Measurements from ENCODE around the gene MDP1. TPM values are rescaled to one million over a fixed set of nuclear protein-coding genes. Genes with fewer than 3 reads are reported as not detected.

Gene MDP1
- total RNA-seq, 1 experiment from 2014 or later = 12.6 TPM

GRCh38 chr14:24188251-24189058 is 27.4 kb downstream of the MDP1 start, which contains the start of gene IPO4 (continued):
- TF ChIP-seq ATF2 (CRISPR knock-in tag; IDR thresholded peaks at IDR 0.05; ENCODE audit: borderline replicate concordance, low read depth) (no peak), ATF6 (CRISPR knock-in tag; IDR thresholded peaks at IDR 0.05) (no peak), ZNF121 (CRISPR knock-in tag; IDR thresholded peaks at IDR 0.05) (no peak), FOXP4 (CRISPR knock-in tag; IDR thresholded peaks at IDR 0.05) (0 out of 2 replicates have a peak, but pooled peaks have one; percentile 52), E2F5 (CRISPR knock-in tag; IDR thresholded peaks at IDR 0.05) (peak; percentile 83; the same call in 1 of the 2 replicates), ZSCAN18 (CRISPR knock-in tag; IDR thresholded peaks at IDR 0.05) (no peak), GTF2I (CRISPR knock-in tag; conservative IDR thresholded peaks at IDR 0.05) (no peak), MXD4 (CRISPR knock-in tag; IDR thresholded peaks at IDR 0.05; ENCODE audit: borderline replicate concordance) (no peak), ETV6 (CRISPR knock-in tag; IDR thresholded peaks at IDR 0.05) (peak; percentile 47; the same call in 1 of the 2 replicates), SOX15 (CRISPR knock-in tag; IDR thresholded peaks at IDR 0.05) (no peak), IRF1 (CRISPR knock-in tag; IDR thresholded peaks at IDR 0.05) (no peak; the same call in 1 of the 2 replicates), ZNF138 (CRISPR knock-in tag; conservative IDR thresholded peaks at IDR 0.05) (peak; percentile 72; the same call in 1 of the 2 replicates), PRRX2 (CRISPR knock-in tag; IDR thresholded peaks at IDR 0.05) (0 out of 2 replicates have a peak, but pooled peaks have one; percentile 39), ZNF425 (CRISPR knock-in tag; conservative IDR thresholded peaks at IDR 0.05) (no peak), ZBTB21 (CRISPR knock-in tag; IDR thresholded peaks at IDR 0.05; ENCODE audit: borderline replicate concordance) (peak; percentile 82), TCF7 (CRISPR knock-in tag; IDR thresholded peaks at IDR 0.05; ENCODE audit: low read depth) (no peak), ZMAT4 (CRISPR knock-in tag; IDR thresholded peaks at IDR 0.05) (no peak), FOXJ3 (CRISPR knock-in tag; IDR thresholded peaks at IDR 0.05; ENCODE audit: borderline replicate concordance) (no peak), ZNF416 (CRISPR knock-in tag; IDR thresholded peaks at IDR 0.05) (no peak), ZNF317 (CRISPR knock-in tag; IDR thresholded peaks at IDR 0.05; ENCODE audit: borderline replicate concordance, low read depth) (no peak), FOXP1 (CRISPR knock-in tag; IDR thresholded peaks at IDR 0.05; ENCODE audit: borderline replicate concordance) (peak; percentile 74; the same call in 1 of the 2 replicates), MYBL2 (CRISPR knock-in tag; IDR thresholded peaks at IDR 0.05) (peak; percentile 82), NFATC4 (CRISPR knock-in tag; IDR thresholded peaks at IDR 0.05) (no peak), JAZF1 (CRISPR knock-in tag; IDR thresholded peaks at IDR 0.05) (no peak), SMAD4 (CRISPR knock-in tag; IDR thresholded peaks at IDR 0.05) (no peak), OVOL2 (CRISPR knock-in tag; IDR thresholded peaks at IDR 0.05; ENCODE audit: borderline replicate concordance) (no peak), GABPB1 (CRISPR knock-in tag; IDR thresholded peaks at IDR 0.05) (peak; percentile 97), ZNF263 (CRISPR knock-in tag; IDR thresholded peaks at IDR 0.05; ENCODE audit: low read depth) (no peak)

Measured in WTC11 (cell line).